ENCODE measurements around the gene LBHD2. TPM values are rescaled to one million over a fixed set of nuclear protein-coding genes. Genes with fewer than 3 reads are reported as not detected.
A peak's percentile ranks its signal among the peaks of the same experiment; 100 is the strongest.

Gene LBHD2
- total and polyA plus RNA-seq, 2 of the 13 experiments (the other 11 are each of a cell fraction or from before 2014, with no cell fraction given) = 0.67 to 1.00 TPM

DNA sequence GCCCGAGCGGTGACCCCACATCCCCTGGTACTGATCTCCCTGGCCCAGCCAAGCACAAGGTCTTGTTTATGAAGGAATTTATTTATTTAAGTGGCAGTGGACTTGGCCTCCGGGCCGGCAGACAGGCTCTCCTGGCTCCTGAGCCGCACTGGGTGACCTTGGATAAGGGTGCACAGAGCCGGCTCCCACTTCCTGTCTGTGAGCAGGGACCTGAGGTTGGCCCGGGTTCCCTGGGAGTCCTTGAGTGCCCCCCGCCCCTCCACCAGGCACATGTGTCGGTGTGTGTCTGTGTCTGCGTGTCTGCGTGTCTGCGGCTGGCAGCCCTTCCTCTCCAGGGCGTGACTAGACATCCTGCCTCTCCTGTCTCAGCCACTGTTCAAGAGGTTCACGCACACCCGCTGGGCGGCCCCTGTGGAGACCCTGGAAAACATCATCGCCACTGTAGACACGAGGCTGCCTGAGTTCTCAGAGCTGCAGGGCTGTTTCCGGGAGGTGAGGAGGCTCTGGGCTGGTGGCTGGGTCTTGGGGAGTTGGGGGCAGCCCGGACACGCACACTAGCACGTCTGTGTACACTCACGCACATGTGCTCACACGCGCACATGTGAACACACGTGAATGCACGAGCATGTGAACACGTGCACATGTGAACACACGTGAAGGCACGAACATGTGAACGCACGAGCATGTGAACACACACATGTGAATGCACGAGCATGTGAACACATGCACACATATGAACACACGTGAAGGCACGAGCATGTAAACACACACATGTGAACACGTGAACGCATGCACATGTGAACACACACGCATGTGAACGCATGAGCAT lies 48.6 kb downstream of the LBHD2 start (continued):
- 0 out of 2 replicates have a peak, but pooled peaks have one; percentile 43 for TF ChIP-seq PHF21A (CRISPR knock-in tag; IDR thresholded peaks at IDR 0.05)
- TF ChIP-seq, protein P1, sequence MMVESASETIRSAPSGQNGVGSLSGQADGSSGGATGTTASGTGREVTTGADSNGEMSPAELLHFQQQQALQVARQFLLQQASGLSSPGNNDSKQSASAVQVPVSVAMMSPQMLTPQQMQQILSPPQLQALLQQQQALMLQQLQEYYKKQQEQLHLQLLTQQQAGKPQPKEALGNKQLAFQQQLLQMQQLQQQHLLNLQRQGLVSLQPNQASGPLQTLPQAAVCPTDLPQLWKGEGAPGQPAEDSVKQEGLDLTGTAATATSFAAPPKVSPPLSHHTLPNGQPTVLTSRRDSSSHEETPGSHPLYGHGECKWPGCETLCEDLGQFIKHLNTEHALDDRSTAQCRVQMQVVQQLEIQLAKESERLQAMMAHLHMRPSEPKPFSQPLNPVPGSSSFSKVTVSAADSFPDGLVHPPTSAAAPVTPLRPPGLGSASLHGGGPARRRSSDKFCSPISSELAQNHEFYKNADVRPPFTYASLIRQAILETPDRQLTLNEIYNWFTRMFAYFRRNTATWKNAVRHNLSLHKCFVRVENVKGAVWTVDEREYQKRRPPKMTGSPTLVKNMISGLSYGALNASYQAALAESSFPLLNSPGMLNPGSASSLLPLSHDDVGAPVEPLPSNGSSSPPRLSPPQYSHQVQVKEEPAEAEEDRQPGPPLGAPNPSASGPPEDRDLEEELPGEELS (CRISPR knock-in tag; IDR thresholded peaks at IDR 0.05) = peak; percentile 66
- TF ChIP-seq TCF7 (IDR thresholded peaks at IDR 0.05; ENCODE audit: low read depth) = no peak
- TF ChIP-seq HMG20B (CRISPR knock-in tag; conservative IDR thresholded peaks at IDR 0.05) = no peak
- peak; percentile 30; the same call in 1 of the 2 replicates for TF ChIP-seq FOXO1 (CRISPR knock-in tag; IDR thresholded peaks at IDR 0.05)
- TF ChIP-seq KDM2A (CRISPR knock-in tag; IDR thresholded peaks at IDR 0.05; ENCODE audit: borderline replicate concordance, low read depth) = no peak
- peak; percentile 35; the same call in 1 of the 2 replicates for TF ChIP-seq THAP11 (CRISPR knock-in tag; IDR thresholded peaks at IDR 0.05)
- TF ChIP-seq HDAC2 (CRISPR knock-in tag; IDR thresholded peaks at IDR 0.05) = 0 out of 2 replicates have a peak, but pooled peaks have one; percentile 22
- TF ChIP-seq, protein P2, sequence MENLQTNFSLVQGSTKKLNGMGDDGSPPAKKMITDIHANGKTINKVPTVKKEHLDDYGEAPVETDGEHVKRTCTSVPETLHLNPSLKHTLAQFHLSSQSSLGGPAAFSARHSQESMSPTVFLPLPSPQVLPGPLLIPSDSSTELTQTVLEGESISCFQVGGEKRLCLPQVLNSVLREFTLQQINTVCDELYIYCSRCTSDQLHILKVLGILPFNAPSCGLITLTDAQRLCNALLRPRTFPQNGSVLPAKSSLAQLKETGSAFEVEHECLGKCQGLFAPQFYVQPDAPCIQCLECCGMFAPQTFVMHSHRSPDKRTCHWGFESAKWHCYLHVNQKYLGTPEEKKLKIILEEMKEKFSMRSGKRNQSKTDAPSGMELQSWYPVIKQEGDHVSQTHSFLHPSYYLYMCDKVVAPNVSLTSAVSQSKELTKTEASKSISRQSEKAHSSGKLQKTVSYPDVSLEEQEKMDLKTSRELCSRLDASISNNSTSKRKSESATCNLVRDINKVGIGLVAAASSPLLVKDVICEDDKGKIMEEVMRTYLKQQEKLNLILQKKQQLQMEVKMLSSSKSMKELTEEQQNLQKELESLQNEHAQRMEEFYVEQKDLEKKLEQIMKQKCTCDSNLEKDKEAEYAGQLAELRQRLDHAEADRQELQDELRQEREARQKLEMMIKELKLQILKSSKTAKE (CRISPR knock-in tag; IDR thresholded peaks at IDR 0.05; ENCODE audit: borderline replicate concordance) = peak; percentile 96
- no peak for TF ChIP-seq FOXP1 (IDR thresholded peaks at IDR 0.05)
- peak; percentile 43; the same call in 1 of the 2 replicates for TF ChIP-seq FOXP1 (CRISPR knock-in tag; IDR thresholded peaks at IDR 0.05)
- TF ChIP-seq MIXL1 (CRISPR knock-in tag; IDR thresholded peaks at IDR 0.05) = 0 out of 2 replicates have a peak, but pooled peaks have one; percentile 35
- peak; percentile 53 for TF ChIP-seq SAP130 (CRISPR knock-in tag; IDR thresholded peaks at IDR 0.05; ENCODE audit: low read depth)
- TF ChIP-seq FOXA3 (CRISPR knock-in tag; IDR thresholded peaks at IDR 0.05) = peak; percentile 53
- TF ChIP-seq, protein P3, sequence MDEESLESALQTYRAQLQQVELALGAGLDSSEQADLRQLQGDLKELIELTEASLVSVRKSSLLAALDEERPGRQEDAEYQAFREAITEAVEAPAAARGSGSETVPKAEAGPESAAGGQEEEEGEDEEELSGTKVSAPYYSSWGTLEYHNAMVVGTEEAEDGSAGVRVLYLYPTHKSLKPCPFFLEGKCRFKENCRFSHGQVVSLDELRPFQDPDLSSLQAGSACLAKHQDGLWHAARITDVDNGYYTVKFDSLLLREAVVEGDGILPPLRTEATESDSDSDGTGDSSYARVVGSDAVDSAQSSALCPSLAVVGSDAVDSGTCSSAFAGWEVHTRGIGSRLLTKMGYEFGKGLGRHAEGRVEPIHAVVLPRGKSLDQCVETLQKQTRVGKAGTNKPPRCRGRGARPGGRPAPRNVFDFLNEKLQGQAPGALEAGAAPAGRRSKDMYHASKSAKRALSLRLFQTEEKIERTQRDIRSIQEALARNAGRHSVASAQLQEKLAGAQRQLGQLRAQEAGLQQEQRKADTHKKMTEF (CRISPR knock-in tag; IDR thresholded peaks at IDR 0.05) = peak; percentile 75
